HG02678 (cell line): ENCODE data around the gene EVC.
"Not testable (repeated sequence)": the region's sequence is repeated elsewhere in the genome, so short reads cannot be mapped to it uniquely, and the experiment has no call there.

Source experiments
- ATAC-seq: cut with Tn5 transposase; IDR thresholded peaks from one replicate; pipeline ENCODE4 v1.9.1; 2021; ENCODE audit warnings: mild to moderate bottlenecking, moderate library complexity; ENCODE audit not compliant: unreplicated experiment

The EVC gene

GRCh38 chr4:5707778-5708448 lies 3.1 kb upstream of the EVC start:
- no peak for ATAC-seq

DNA sequence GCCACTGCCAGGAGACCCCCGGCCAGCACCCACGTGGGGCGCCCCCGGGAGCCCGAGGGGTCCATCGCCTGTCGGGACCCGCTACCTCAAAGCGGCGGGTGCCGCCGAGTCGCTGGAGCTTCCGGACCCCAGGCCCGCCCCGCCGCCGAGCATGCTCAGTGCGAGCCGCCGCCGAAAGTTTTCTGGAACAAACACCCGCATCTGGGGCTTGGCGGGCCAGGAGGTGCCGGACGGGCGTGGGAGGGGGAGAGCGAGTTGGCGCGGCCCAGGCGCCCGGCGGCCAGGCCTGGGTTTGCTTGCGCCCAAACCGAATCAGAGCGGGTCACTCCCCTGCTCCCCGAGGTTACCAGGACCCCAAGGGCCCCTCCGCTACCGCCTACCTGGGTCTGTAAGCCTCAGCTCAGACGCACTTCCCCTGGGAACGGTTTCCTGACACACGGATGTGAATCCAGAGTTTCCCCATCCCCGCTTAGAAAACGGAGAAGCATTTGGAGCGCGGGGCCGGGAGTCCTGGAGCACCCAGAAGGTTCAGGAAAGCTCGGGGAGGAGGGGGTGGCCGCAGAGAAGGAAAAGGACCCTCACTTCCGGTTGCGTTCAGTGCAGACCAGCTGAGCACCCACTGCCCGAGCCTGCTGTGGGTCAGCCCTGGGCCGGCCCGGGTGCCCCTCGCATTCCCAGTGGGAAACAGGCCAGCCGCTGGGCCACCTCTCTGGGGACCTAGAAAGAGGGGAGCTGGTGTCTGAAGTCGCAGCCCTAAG lies 2.4 kb upstream of the EVC start, which contains the start of gene EVC2:
EVC2 (minus strand) TSS at position 111 of the 758 bp plus-strand sequence; CDS start at position 65, 46 bp downstream.
- ATAC-seq = no peak

DNA sequence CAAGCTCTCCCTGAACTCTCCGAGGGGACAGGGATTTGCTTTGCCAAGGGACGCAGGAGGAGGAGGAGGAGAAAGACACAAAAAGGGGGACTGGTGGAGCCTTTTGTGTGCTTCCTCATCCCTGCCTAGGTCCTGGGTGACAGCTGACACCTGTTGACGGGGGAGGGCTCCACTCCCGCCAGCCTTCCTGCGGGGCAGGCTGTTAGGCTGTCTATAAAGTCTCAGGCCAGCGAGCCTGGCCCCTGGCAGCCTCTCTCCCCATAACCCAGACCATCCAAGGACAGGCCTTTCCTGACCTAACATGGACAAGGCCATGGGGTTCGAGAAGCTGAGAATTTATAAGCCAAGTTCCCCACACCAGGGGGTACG lies 1.8 kb upstream of the EVC start:
- no peak for ATAC-seq

DNA sequence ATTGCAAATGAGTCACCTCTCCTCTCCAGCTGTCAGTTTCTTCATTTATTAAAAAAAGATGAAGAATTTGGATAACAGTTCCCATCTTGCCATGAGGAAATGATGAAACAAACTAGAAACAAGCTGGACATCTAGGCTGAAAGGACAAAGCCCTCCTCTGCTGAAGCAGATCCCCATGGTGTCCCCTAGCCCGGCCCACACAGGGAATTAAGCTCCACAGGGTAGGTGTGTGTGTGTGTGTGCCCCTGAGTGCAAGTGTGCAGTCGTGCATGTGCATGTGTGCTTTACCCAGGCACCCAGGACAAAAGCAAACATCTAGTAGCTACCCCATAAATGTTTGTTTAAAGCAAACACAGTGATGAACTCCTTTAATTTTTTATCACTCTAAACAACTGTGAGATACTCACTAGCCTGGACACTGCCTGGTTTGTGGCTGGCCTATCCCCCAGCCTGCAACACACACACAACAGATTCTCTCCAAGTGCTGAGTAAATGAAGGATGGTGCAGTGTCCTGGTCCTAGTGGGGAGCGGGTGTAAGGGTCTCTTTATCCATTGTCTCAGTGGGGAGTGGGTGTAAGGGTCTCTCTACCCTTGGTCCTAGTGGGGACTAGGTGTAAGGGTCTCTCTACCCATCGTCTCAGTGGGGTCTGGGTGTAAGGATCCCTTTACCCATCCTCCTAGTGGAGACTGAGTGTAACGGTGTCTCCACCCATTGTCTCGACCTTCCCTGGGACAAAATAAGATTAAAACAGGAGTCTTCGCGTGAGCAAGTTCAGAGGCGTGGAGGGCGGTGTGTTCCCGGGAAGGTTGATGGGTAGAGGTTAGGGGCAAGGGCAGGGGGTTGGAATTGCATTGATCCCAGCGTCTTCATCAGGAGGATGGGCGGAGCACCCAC lies 688 bp upstream of the EVC start:
- no peak for ATAC-seq

- ATAC-seq = no peak
Measured at GRCh38 chr4:5711479-5712184, 631 bp downstream of the EVC start.

GRCh38 chr4:5712517-5712916 lies 1.5 kb downstream of the EVC start:
- ATAC-seq = no peak

GRCh38 chr4:5712931-5713330 lies 1.9 kb downstream of the EVC start:
- ATAC-seq = no peak

DNA sequence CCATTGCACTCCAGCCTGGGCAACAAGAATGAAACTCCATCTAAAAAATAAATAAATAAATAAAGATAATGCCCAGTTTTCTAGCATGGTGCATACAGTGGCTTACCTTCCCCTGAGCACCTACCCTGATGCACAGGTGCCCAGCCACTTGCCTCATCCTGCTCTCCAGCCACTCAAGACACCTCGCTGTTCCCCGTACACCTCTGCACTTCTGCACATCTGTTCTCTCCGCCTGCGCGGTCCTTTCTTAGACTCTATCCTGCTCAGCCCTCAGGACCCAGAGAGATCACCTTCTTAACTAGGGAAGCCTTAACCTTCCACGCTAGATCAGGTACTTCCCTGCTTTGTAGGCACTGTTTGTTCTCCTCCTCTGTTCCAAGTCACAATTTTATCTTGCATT lies 2.9 kb downstream of the EVC start:
- no peak for ATAC-seq

- ATAC-seq = no peak
Measured at GRCh38 chr4:5715357-5715756, 4.4 kb downstream of the EVC start.

DNA sequence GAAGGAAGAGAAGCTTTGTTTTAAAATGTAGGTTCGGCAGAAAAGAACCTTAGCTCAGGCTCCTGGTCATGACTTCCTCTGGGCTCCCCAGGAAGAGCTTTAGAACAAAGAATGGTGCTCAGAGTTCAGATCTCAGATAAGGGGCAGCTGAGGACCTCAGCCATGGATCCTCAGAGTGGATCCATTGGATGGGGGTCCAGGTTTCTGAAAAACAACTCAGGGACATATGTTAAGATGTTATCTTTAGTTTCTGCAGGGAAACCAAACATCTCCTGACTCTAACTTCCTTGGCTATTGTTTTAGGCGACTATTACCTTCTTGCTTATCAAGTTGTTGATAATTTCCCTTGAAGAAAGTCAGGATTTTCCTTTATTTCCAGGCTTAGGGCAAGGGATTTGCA lies 5.4 kb downstream of the EVC start:
- ATAC-seq = no peak

DNA sequence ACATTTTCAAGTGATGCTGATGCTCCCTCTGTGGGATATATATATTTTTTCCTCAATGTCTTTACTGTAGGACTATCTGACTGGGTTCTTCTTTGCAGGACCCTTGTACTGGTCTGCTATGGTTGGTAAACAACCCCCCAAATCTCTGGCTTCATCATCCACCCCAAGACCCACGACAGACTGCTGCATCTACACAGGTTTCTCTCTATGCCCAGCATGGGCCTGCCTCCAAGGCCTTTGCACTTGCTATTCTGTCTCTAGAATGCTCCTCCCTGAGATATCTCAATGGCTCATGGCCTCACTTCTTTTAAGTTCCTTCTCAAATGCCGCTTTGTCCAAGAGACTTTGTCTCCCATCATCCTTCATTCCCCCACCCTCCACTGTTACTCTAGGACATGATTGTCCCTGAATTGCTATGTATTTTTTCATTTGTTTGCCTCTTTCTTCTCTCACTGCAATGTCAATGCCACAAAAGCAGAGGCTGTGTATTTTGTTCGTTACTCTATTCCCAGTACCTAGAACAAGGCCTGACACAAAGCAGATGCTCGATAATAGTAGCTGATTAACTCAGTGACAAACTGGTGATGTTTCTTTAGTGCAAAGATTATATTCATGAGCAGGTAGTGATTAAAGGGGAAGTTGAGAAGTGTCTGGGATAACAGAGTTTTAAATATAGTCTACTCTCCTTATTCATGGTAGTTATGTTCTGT lies 6.6 kb downstream of the EVC start:
- no peak for ATAC-seq

DNA sequence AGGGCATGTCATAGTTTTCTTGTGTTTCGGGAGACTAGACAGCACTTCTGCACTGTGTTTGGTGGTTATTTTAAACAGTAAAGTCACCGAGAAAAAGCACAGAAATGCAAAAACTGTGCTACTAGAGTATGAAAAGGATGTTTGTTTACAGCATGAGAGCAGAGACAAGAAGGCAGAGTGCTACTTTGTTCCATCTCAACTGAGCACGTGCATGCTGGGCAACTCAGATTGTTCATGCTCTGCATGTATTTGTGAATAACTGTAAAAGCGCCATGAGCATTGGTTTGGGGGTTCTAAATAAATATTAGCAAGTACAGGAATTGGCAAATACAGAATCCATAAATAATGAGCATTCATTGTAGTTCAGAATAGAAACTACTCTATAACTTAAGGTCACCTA lies 7.4 kb downstream of the EVC start:
- ATAC-seq = no peak

GRCh38 chr4:5719350-5720055 lies 8.5 kb downstream of the EVC start:
- no peak for ATAC-seq

- no peak for ATAC-seq
Measured at GRCh38 chr4:5720157-5720850, 9.3 kb downstream of the EVC start.

GRCh38 chr4:5720980-5721379 lies 10.0 kb downstream of the EVC start:
- ATAC-seq = no peak

- no peak for ATAC-seq
Measured at GRCh38 chr4:5721923-5722322, 10.9 kb downstream of the EVC start.

DNA sequence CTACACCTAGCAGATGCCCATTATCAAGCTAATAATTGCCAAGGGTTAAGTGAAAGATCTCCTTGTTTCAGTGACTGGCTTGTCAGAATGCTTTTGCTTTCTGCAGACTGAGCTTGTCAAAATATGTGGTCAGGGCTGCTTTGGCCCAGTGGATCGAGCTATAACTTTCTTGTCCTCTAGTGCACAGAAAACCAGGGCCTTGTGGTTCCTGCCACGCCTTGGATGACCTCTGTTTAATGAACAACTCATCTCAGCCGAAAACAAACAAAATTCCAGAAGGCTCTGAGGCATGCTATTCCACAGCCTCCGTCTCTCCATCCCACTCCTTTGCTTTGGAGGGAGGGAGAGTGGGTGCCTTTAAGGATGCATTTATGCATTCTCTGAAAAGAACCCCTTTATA lies 11.3 kb downstream of the EVC start:
- ATAC-seq = no peak

DNA sequence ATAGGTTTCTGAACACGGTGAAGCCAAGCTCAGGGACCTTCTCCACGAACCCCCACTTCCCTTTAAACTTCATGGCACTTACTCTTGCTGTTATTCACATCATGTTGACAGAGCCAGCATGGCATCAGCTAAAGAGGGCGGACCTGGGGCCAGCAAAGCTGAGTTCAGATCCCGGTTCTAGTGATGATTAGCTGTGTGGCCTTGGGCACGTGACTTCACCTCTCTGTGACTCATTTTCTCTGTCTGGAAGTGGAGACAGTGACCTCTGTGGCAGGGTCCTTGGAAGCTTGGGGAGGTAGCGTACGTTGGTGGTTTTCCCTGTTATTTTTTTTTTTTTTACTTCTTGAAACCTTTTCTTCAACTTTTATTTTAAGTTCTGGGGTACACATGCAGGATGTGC lies 13.4 kb downstream of the EVC start:
- no peak for ATAC-seq

DNA sequence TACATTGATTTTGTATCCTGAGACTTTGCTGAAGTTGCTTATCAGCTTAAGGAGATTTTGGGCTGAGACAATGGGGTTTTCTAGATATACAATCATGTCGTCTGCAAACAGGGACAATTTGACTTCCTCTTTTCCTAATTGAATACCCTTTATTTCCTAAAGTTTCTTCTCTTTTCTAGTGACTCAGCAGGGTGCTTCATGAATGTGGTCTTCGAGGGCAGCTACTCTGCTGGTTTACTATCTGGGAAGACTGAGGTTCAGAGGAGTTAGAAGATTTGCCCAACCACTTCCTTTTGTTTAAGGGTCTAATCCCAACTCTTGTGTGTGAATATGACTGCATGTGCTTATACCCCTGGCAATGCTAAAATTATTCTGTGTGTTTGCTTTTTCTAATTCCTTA lies 17.4 kb downstream of the EVC start:
- ATAC-seq = not testable (repeated sequence)
